Inflammatory macrophage treated with lipopolysaccharide for 4 hours (primary cell): Measurements from ENCODE around the gene P2RX2.
A peak's percentile ranks its signal among the peaks of the same experiment; 100 is the strongest.

ENCODE experiments used
- DNase-seq: peaks from one replicate; pipeline ENCODE4 v3.0.0-alpha.2; 2020

Gene P2RX2

DNA sequence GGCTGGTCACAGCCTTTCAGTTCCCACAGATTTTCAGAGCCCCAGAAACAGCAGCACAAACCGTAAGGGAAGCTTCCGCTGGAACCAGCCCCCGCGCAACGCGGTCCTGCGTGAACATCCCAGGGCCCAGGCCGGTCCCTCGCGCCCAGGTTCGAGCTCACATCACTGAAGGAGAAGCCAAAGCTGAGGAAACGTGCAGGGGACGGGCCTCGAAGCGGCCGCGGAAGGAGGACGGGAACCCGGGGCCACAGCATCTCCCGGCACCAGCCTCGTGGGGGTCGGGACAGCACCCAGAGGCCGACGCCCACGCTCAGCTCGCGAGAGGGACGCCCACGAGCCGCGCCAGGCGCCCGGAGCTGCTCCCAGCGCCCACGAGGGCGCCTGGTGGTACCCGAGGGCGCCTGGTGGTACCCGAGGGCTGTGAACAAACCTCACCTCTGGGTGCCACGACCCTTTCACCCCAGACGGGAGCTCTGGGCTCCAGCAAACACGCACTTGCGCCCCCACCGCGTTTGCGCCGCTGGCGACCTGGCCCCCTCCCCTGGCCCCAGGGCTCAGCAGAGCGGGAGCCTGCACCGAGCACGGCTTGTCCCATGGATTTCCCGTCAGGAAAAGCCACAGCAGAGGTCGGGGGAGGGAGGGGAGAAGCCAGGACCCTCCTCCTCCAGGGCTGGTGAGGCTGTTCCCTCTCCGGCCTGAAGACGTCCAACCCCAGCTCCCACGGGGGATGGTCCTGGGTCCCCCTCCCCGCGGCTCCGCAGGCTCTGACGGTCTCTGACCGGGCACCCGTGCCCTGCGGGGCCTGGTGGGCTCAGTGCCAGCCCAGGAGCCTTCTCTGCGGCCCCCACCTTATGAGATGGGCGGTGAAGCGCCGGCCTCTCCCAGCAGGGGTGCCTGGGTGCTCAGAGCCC lies 15.1 kb upstream of the P2RX2 start:
- no peak for DNase-seq

DNA sequence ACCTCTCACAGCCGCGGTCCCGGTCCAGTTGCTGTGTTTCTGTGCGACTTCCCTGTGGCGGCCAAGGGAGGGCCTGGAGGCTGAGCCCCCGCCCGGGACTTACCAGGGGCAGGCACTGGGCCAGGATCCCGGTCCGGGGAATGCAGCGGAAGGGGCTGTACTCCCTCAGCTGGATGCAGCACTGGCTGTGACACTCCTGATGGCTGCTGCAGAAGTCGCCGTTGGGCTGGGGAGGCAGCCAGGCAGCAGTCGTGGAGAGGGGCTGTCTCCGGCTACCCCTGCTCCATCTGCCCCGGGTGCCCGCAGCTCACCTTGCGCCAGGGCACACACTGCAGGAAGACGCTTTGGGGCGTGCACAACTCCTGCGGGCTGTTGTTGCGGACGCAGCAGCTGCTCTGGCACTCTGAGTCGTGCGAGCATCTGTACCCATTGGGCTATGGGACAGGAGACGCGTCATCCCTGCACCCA lies 14.4 kb upstream of the P2RX2 start:
- no peak for DNase-seq

DNA sequence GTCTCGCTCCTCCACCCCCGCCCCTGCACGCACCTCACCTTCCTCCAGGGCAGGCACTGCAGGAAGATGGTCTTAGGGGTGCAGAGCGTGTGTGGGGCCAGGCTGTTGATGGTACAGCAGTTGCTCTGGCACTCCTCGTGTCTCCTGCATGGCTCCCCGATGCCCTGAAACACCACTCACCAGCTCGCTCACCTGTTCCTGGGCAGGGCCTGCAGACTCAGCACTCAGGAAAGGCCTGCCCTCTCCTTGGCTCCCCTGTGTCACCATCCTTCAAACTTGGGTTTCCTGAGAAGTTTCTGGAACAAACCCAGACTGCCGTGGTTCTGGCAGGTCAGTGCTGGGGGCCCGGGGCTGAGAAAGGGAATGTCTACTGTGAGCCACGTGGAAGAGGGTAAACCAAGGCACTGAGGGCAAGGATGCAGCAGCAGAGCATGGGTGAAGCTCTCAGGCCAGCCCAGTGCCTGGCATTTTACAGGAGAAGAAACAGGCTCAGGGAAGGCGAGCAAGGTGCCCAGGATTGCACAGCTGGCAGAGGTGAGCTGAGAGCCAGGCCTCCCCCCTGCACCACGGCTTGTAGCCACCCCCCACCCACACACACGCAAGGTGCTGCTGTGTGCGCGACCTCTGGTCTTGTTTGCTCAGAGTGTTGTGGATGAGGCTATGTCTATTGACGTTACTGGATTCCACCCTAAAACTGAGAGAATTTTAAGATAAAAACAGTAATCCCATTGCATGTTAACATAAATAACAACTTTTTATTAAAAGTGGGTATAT lies 13.7 kb upstream of the P2RX2 start:
- no peak for DNase-seq

DNA sequence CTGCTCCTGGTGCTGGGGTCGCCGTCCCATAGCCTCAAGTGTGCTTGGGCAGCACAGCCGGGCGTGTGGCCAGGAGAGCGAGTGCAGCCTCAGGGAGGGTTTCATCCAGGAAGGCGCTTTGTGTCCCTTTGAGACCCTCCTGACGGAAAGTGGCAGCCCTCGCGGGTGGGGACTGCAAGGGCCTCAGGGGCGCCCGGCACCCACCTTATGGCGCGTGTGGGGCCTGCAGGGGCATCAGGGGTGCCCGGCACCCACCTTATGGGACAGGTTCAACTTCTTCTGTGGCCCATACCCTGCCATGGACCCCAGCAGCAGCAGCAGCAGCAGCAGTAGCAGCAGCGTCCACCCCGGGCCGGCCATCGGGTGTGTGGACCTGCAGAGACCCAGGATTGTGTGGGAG lies 12.7 kb upstream of the P2RX2 start:
- DNase-seq, result no peak

DNA sequence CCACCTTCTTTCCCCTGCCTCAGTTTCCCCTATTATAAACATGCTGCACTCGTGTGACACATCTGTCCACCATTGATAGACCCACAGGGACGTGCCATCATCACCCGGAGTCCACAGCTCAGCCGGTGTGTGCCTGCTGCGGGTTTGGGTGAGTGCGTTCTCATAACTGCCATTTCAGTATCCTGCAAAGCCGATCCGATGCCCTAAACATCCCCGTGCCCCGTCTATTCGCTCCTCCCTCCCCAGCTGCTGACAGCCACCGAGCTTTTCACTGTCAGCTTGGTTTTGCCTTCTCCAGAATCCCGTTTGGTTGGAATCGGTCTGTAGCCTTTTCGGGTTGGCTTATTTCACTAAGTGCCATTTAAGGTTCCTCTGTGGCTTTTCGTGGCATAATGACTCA lies 12.1 kb upstream of the P2RX2 start:
- no peak for DNase-seq

DNA sequence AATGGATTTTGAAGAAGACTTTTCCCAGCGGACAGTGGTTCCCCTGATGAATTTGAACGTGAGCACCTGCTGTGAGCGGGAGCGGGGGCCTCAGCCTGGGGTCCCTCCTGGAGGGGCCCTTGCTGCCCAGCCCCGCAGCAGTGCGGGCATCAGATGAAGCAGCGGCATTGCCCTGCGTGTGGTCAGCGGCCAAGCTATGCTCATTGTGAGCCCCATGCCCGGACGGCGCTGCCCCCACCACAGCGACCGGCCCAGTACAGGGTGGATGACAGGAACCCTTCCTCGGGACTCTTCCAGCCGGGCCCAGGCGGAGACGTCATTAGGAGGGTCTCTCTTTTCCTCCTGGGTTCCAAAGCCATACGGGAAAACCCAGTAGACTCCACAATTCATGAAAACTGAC lies 11.6 kb upstream of the P2RX2 start:
- no peak for DNase-seq

DNA sequence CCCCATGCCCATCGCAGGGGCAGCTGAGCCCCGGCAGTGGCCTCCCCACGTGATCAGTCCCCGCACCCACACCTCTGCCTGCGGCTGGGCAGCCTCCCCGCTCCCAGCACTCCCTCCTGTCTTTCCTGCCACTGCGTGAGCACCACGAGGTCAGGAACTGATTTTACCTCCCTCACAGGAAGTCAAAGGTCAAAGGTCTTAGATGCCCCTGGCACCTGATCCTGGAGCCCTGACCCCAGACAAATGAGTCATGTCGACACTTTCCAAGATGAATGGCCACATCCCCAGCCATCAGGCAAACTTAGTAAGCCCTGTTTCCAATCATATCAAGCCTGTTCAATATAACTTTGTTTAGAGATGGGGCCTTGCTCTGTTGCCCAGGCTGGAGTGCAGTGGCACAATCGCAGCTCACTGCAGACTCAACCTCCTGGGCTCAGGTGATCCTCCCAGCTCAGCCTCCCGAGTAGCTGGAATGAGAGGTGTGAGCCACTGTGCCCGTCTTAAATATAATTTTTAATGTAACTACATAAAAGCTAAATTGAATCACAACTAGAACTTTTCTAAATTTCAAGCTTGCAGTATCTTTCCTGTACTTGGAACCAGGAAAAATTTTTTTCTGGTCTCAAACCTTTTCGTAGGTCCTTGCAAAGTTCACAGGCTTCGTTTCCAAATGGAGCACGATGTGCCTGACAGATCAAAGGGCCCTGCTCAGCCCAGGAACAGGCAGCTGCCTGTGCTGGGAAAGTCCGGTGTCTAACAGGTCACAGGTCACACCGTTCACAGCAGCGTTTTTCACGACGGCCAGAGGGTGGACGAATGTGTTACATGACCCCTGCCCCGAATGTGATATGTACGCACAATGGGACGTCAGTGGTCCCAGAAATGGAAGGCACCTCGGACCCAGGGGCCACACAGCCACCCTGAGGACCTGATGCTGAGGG lies 10.1 kb upstream of the P2RX2 start:
- no peak for DNase-seq

DNA sequence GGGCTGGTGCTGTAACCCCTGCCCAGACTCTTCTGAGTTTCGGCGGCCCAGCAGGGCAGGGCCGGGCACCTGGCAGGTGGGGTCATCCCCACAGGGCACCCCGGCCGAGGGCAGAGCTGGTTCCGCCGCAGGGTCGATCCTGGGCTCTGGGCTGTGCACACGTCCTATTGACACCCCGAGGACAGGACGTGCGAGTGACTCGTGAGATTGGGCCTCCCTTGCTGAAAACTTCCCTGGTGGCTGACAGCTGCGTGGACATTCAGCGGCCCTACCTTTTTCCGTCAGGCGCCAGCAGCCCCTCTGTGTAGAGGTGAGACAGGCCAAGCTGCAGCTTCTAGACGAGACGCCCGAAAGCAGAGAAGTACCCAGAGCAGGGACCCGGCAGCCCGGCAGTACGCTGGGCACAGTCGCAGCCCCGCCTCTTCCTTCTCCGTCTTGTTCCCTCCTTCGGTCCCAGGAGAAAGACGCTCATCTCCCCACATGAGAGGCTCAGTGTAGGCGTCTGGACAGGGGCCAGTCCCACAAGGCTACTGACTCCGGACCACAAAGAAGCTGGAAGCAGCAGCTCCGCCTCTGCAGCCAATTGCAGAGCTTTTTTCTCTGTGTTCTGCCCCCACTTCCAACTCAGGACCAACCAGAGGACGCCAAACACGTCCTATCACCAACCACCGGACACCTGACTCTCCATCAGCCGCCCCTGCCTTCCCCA lies 8.4 kb upstream of the P2RX2 start, which contains the start of gene LRCOL1:
Gene LRCOL1 (minus strand): TSS at position 532 of the 709 bp plus-strand sequence. CDS start 4,331 bp downstream, outside the sequence.
- DNase-seq, result peak; percentile 72

DNA sequence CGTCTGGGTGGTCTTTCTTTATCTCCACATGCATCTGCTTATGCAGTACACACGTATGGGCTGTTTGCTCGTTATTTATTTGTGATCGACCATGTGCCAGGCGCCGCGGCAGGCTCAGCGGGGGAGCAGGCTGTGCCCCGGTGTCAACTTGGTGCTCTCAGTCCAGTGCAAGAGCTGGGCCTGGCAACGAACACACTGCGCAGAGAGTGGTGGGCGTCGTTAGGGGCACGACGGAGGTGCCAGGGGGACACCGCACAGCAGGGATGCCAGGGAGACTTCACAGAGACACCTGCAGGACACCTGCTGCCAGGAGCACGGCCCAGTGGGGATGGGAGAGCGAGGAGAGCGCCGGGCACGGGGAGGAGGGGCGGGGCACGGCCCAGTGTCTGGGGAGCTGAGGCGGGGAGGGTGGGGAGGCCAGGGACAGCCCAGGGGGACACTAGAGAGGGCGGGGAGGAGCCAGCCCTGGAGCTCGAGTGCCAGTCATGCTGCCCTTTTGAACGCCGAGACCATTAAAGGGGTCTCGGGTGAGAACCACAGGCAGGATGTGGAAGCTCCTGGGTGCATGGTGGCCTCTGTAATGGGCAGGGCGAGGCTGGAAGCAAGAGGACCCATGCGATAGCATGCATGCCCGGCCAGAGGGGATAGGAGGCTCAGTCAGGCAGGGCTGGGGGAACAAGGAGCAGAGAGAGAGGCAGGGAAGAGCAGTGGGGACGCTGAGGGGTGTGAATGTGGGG lies 7.5 kb upstream of the P2RX2 start:
- DNase-seq, result no peak

DNA sequence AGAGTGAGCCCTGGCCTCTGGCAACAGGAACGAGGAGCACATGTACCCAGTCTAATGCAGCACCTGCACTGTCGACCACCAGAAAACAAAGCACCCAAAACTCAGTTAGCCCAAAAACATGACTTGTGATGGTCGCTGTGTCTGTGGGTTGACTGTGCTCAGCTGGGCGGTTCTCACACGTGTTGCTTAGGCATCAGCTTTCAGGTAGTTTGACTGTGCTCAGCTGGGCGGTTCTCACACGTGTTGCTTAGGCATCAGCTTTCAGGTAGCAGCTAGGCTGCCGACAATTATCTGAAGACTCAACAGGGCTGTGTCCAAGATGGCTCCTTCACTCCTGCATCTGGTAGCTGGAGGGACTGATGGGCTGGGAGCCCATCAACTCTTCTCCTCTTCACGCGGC lies 7.0 kb upstream of the P2RX2 start:
- no peak for DNase-seq

DNA sequence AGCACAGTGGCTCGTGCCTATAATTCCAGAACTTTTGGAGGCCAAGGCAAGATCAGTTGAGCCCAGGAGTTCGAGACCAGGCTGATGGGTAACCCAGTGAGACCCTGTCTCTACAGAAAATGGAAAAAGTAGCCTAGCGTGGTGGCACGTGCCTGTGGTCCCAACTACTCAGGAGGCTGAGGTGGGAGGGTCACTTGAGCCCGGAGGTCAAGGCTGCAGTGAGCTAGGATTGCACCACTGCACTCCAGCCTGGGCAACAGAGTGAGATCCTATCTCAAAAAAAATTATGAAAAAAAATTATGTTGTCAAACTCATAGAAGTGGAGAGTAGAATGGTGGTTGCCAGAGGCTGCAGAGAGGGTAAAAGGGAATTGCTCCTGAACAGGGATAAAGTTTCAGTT lies 4.5 kb upstream of the P2RX2 start:
- no peak for DNase-seq

DNA sequence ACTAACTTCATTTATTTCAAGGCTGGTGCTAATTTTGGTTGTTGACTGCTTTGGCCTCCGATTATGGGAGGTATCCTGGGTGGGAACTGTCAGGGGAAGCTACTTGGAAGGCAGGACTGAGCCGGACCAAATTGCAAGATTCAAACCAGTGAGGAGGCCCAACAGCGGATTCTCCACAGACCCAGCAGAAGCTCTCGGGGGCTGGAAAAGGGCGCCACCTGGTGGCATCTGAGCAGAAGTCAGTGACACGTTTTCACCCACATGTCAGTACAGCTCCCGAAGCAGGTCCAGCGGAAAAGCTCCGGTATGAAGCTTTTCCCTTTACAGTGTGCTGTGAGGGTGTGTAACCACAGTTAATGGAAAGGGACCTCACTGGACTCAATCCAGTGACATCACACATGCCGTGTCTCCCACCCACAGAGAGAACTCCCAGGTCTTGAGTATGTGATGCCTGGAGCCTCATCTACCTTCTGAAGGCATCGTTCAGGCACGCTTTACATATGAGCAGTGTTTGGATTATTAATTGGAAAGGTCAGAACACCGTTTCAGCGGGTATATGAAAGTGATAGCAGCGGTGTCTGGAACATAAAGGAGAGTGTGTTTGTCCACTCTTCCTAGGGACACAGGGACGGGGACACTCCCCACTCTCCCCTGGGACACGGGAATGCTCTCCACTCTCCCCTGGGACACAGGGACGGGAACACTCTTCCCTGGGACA lies 3.6 kb upstream of the P2RX2 start:
- peak; percentile 68 for DNase-seq

DNA sequence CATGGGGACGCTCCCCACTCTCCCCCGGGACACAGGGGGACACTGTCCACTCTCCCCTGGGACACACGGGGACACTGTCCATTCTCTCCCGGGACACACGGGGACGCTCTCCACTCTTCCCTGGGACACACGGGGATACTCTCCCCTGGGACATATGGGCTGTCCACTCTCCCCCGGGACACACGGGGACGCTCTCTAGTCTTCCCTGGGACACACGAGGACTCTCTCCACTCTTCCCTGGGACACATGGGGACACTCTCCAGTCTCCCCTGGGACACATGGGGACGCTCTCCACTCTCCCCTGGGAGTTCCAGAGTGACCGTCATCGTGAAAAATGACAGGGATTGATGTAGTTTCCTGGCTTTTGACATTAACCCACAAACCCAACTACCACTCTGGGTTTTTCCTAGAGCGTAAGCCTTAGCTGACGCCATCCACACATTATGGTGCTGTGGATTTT lies 3.0 kb upstream of the P2RX2 start:
- DNase-seq, result no peak

DNA sequence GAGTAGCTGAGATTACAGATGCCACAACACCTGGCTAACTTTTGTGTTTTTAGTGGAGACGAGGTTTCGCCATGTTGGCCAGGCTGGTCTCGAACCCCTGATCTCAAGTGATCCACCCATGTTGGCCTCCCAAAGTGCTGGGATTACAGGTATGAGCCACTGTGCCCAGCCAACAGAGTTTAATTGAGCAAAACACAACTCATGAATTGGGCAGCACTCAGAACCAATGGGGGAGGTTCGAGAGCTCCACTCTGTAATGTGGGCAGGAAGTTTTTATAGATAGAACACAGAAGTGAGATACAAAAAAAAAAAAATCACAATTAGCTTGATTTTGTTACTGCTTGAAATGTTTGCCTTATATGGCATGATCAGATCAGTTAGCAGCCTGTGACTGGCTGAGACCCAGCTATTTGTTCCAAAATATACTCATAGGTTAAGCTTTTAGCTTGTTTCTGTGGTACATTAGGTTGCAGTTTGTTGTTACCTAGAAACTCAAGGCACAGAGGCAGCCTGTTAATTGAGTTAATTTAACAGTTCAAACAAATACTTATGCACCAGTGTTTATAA lies 1.4 kb upstream of the P2RX2 start:
- DNase-seq, result no peak

DNA sequence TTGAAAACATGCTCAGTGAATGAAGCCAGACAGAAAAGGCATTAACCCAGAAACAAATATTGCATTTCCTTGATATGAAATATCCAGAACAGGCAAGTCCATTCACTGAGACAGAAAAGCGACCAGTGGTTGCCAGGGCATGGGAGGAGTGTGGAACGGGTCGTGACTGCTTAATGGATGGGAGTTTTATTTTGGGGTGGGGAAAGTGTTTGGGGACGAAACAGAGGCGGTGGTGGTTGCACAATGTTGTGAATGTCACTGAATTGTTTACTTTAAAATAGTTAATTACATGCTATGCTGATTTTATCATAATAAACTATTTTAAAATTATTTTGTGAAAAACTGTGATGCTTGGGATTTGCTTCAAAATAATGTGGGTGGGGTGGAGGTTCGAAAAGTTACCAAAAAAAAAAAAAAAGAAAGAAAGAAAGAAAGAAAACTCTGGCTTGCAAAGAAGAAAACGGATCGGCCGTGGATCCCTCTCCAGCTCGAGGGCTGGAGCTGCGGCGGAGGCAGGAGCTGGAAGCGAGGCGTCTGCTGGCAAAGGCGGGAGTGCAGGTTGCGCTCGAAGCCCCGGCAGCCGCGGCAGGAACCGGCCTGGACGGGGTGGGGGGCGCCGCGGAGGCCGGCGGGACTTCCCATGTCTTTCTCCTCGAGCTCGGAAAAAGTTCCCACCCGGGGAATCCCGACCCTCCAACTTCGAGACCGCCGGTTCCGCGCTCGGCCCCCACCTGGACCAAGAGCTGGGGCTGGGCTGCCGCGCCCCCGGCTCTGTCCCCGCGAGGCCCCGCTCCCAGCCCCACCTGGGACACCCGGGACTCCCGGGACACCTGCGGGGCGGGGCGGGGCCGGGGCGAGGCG lies 524 bp upstream of the P2RX2 start:
- no peak for DNase-seq

DNA sequence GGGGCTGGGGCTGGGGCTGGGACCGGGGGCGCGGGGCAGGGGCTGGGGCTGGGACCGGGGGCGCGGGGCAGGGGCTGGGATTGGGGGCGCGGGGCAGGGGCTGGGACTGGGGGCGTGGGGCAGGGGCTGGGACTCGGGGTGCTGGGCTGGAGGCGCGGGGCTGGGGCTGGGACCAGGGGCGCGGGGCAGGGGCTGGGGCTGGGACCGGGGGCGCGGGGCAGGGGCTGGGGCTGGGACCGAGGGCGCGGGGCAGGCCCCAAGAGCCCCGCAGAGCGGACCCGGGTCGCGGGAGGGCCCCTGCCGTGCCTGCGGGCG lies 452 bp downstream of the P2RX2 start:
- no peak for DNase-seq

DNA sequence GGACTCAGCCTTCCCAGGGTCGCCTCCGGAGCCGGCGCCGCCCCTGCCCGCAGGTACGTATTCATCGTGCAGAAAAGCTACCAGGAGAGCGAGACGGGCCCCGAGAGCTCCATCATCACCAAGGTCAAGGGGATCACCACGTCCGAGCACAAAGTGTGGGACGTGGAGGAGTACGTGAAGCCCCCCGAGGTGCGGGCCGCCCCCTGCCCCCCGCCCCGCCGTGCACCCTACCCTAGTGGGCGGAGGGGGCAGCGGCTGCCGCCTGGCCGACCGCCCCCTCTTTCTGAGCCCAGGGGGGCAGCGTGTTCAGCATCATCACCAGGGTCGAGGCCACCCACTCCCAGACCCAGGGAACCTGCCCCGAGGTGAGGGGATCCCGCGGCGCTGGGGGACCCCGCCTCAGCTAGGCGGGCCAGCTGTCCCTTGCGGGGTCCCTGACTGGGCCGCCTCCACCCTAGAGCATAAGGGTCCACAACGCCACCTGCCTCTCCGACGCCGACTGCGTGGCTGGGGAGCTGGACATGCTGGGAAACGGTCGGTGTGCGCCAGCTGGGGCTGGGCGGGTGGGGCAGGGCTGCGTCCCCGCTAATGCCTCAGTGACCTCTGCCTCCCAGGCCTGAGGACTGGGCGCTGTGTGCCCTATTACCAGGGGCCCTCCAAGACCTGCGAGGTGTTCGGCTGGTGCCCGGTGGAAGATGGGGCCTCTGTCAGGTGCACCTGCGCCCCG lies 973 bp downstream of the P2RX2 start:
- no peak for DNase-seq

DNA sequence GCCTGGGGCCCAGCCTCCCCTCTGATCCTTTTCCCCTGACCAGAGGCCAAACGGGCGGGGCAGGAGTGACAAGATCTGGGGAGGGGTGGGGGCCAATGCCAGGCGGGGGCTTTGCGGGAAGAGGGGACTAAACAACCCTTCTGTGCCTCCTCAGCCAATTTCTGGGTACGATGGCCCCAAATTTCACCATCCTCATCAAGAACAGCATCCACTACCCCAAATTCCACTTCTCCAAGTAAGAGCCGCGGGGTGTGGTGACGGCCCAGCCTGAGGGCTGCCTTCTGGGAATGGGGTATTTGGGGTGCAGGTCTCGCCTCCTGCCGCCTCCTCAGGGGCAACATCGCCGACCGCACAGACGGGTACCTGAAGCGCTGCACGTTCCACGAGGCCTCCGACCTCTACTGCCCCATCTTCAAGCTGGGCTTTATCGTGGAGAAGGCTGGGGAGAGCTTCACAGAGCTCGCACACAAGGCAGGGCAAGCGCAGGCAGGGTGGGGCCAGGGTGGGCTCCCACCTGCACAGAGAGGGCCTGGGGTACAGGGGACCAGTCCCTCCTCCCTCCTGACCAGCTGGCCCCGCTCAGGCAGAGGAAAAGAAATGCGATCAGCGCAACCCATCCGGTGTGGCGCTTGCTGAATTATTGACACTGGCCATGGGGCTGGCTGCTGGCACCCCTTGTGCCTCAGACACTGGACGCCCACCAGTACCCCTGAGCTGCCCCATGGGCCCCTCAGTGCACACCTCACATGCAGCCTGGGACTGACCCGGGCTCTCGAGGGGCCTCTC lies 1.7 kb downstream of the P2RX2 start:
- no peak for DNase-seq
